Transverse colon (tissue), 4 donors: ENCODE data around the gene SUCLG2. TPM values are rescaled to one million over a fixed set of nuclear protein-coding genes. Genes with fewer than 3 reads are reported as not detected.

Experiments
- DNase-seq: peaks from one replicate; pipeline ENCODE4 v3.0.0-alpha.2; 2019
- H3K27ac ChIP-seq, 4 donors: fragments of 200-600 bp; sonication (generic); 2 replicates each; pipeline ENCODE4 v1.5.1; 2016 to 2018; ENCODE audit warnings: inconsistent platforms in 4 of 4
- H3K27me3 ChIP-seq: fragments of 200-600 bp; sonication (generic); 2 replicates; pipeline ENCODE4 v1.5.1; 2017; ENCODE audit warnings: inconsistent platforms
- H3K36me3 ChIP-seq, 4 donors: fragments of 200-600 bp; sonication (generic); 2 replicates each; pipeline ENCODE4 v1.5.1; 2017 to 2019; ENCODE audit warnings: inconsistent platforms in 4 of 4
- H3K4me1 ChIP-seq, 4 donors: fragments of 200-600 bp; sonication (generic); 2 replicates each; pipeline ENCODE4 v1.5.1; 2017 to 2020; ENCODE audit warnings: inconsistent platforms in 4 of 4
- H3K4me3 ChIP-seq, 4 donors: fragments of 200-600 bp; sonication (generic); 1 replicate in 1 of 4; 2 replicates in 3 of 4; pipeline versions ENCODE4 v1.5.1 to v1.6.1; 2017 to 2019; ENCODE audit warnings: inconsistent platforms in 4 of 4
- H3K9me3 ChIP-seq, 2 donors: fragments of 200-600 bp; sonication (generic); 2 replicates each; pipeline ENCODE4 v1.5.1; 2017 to 2019; ENCODE audit warnings: inconsistent platforms in 2 of 2
- EP300 ChIP-seq: sonication (generic); formaldehyde crosslinking; IDR thresholded peaks from one replicate; pipeline ENCODE4 v1.6.1; 2017; ENCODE audit warnings: antibody characterized with exemption, low read depth
- POLR2A ChIP-seq: fragments of 450-650 bp; IDR thresholded peaks from one replicate; pipeline ENCODE4 v1.6.1; 2016; ENCODE audit warnings: antibody characterized with exemption, mild to moderate bottlenecking, moderate library complexity
- POLR2AphosphoS5 ChIP-seq, 3 donors: sonication (generic); formaldehyde crosslinking; IDR thresholded peaks; one replicate each; pipeline ENCODE4 v1.6.1; 2016; ENCODE audit warnings: antibody characterized with exemption in 3 of 3
- WGBS, 2 donors: methylation state at CpG; one replicate each; pipeline ENCODE4 v1.1.5; 2018; ENCODE audit warnings: low coverage in 1 of 2; 5-methylcytosine and 5-hydroxymethylcytosine counted together
- in situ Hi-C, 4 donors: fragments of 200-750 bp; cut with MboI; loops; one replicate each; pipeline versions ENCODE4 v1.15.0 to v1.15.1; 2017; ENCODE audit warnings: low sequenced_read_pairs in 3 of 4, low pct_ligation_motif_present in 1 of 4, low pct_unique_long_range_greater_than_20kb in 1 of 4
- intact Hi-C: fragments of 100-400 bp; cut with DNase I; formaldehyde crosslinking; loops from one replicate; pipeline ENCODE4 v1.15.1; 2023; ENCODE audit warnings: low total_unique reads
- total RNA-seq, 4 donors: library from RNA; depleted of rRNA; stranded (reverse); fragments of >200 nt; gene quantifications; one replicate each; pipeline ENCODE4 v1.1.0, GENCODE V29; 2016
- TF ChIP-seq, protein P1 (sequence below), 5 experiments: fragments of 200-600 bp in 3 of 5; fragments of 450-650 bp in 2 of 5; sonication (generic) in 3 of 5; IDR thresholded peaks; 1 replicate in 2 of 5; 2 replicates in 3 of 5; pipeline ENCODE4 v1.5.1; 2016 to 2017; ENCODE audit warnings: antibody characterized with exemption in 5 of 5, inconsistent platforms in 3 of 5, mild to moderate bottlenecking in 2 of 5, moderate library complexity in 1 of 5

Gene SUCLG2
- total RNA-seq, 4 donors from 2014 or later: 59.5 to 269 (median 160) TPM

DNA sequence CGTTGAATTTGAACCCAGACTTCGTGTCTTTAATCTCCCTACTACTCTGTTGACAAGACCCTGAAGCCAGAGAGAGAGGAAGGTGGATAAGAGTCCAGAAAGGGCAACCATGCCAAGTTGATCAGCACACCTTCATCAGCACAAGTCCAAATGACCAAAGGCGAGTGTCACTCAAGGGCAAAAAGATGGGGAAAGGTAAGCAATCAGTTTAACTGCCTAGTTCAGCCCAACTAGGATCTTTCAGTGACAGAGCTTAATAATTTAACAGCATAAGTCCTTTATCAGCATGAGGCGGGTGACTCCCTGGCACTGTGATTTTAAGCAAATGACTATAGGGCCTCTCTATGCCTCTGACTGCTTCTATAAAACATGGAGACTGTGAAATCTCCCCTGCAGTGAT lies 6.2 kb downstream of the SUCLG2 start:
- DNase-seq: peak; percentile 18
- no peaks in the 10 kb centered on the region for H3K9me3 ChIP-seq
- TF ChIP-seq POLR2A (no peak), POLR2AphosphoS5 (IDR thresholded peaks at IDR 0.05) (no peak), EP300 (no peak)
- TF ChIP-seq, protein P1, sequence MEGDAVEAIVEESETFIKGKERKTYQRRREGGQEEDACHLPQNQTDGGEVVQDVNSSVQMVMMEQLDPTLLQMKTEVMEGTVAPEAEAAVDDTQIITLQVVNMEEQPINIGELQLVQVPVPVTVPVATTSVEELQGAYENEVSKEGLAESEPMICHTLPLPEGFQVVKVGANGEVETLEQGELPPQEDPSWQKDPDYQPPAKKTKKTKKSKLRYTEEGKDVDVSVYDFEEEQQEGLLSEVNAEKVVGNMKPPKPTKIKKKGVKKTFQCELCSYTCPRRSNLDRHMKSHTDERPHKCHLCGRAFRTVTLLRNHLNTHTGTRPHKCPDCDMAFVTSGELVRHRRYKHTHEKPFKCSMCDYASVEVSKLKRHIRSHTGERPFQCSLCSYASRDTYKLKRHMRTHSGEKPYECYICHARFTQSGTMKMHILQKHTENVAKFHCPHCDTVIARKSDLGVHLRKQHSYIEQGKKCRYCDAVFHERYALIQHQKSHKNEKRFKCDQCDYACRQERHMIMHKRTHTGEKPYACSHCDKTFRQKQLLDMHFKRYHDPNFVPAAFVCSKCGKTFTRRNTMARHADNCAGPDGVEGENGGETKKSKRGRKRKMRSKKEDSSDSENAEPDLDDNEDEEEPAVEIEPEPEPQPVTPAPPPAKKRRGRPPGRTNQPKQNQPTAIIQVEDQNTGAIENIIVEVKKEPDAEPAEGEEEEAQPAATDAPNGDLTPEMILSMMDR (IDR thresholded peaks at IDR 0.05): no peak
- no peaks in the 10 kb centered on the region for H3K27me3 ChIP-seq
- H3K36me3 ChIP-seq: no peaks in the 10 kb centered on the region
- peaks cover 42 to 74% (median 59%) of the 10 kb centered on the region in 4 donors for H3K4me1 ChIP-seq
- in situ Hi-C loops (no loop called here), intact Hi-C loops (no loop called here)
- 56 to 66% methylated on average over 4 of the region's 4 CpGs for WGBS, 2 donors
- no peak overlapping the region for H3K4me3 ChIP-seq
- peak overlapping the region; percentile 55 to 66 (median 60) for H3K27ac ChIP-seq

- peak; percentile 46 for DNase-seq
- H3K27me3 ChIP-seq: no peaks in the 10 kb centered on the region
- no peaks in the 10 kb centered on the region for H3K9me3 ChIP-seq
- TF ChIP-seq POLR2AphosphoS5 (IDR thresholded peaks at IDR 0.05): peak in 1 of 3 donors; percentile 29
- TF ChIP-seq, protein P1 (IDR thresholded peaks at IDR 0.05): no peak
- H3K27ac ChIP-seq: peak overlapping the region; percentile 55 to 66 (median 60)
- 43 to 45% methylated on average over 1 to 5 of the region's 5 CpGs for WGBS, 2 donors
- in situ Hi-C loops: no loop called here
- intact Hi-C loops: no loop called here
- no peak overlapping the region for H3K4me3 ChIP-seq
- H3K36me3 ChIP-seq: no peaks in the 10 kb centered on the region
- peaks cover 34 to 66% (median 52%) of the 10 kb centered on the region in 4 donors for H3K4me1 ChIP-seq
These were observed 7.0 kb downstream of the SUCLG2 start for GRCh38 chr3:67647390-67647878.

GRCh38 chr3:67646586-67647234 lies 7.7 kb downstream of the SUCLG2 start:
- no peak for DNase-seq
- intact Hi-C loops (no loop called here), in situ Hi-C loops (no loop called here)
- Histone ChIP-seq H3K27ac (peak overlapping the region in 2 of 4 donors; percentile 4 to 66), H3K36me3 (no peaks in the 10 kb centered on the region), H3K27me3 (no peaks in the 10 kb centered on the region), H3K9me3 (no peaks in the 10 kb centered on the region), H3K4me1 (peaks cover 33 to 64% (median 51%) of the 10 kb centered on the region in 4 donors), H3K4me3 (no peak overlapping the region)
- TF ChIP-seq POLR2A: no peak
- TF ChIP-seq EP300: no peak
- TF ChIP-seq, protein P1 (IDR thresholded peaks at IDR 0.05): no peak
- TF ChIP-seq POLR2AphosphoS5 (IDR thresholded peaks at IDR 0.05): no peak
- 85 to 100% methylated on average over 3 to 8 of the region's 8 CpGs for WGBS, 2 donors

- no peak overlapping the region for H3K4me3 ChIP-seq
- no peak overlapping the region for H3K27ac ChIP-seq
- in situ Hi-C loops: no loop called here
- no peaks in the 10 kb centered on the region for H3K9me3 ChIP-seq
- intact Hi-C loops: no loop called here
- TF ChIP-seq, protein P1 (IDR thresholded peaks at IDR 0.05): no peak
- TF ChIP-seq EP300 (no peak), POLR2AphosphoS5 (IDR thresholded peaks at IDR 0.05) (no peak)
- no peak for DNase-seq
- H3K4me1 ChIP-seq: peaks cover 20 to 55% (median 40%) of the 10 kb centered on the region in 4 donors
- H3K36me3 ChIP-seq: no peaks in the 10 kb centered on the region
- H3K27me3 ChIP-seq: no peaks in the 10 kb centered on the region
- WGBS, 2 donors: 92 to 100% methylated on average over 1 of the region's 1 CpG
These were observed 9.6 kb downstream of the SUCLG2 start for GRCh38 chr3:67644827-67645226.
